Breast epithelium (tissue), 4 donors: ENCODE measurements around the gene KIF21A. TPM values are rescaled to one million over a fixed set of nuclear protein-coding genes. Genes with fewer than 3 reads are reported as not detected.

ENCODE experiments used
- DNase-seq, 2 donors: peaks; one replicate each; pipeline ENCODE4 v3.0.0-alpha.2; 2019; ENCODE audit warnings: low spot score in 2 of 2
- H3K27ac ChIP-seq, 2 donors: fragments of 200-600 bp; sonication (generic) in 1 of 2; one replicate each; pipeline ENCODE4 v1.5.1; 2016 to 2019; ENCODE audit warnings: mild to moderate bottlenecking in 1 of 2
- H3K27me3 ChIP-seq, 2 donors: fragments of 200-600 bp; sonication (generic) in 1 of 2; one replicate each; pipeline versions ENCODE4 v1.5.1 to v1.6.0; 2017 to 2019; ENCODE audit warnings: control low read depth in 1 of 2, mild to moderate bottlenecking in 1 of 2
- H3K36me3 ChIP-seq: fragments of 200-600 bp; one replicate; pipeline ENCODE4 v1.5.1; 2019
- H3K4me1 ChIP-seq, 2 donors: fragments of 200-600 bp; sonication (generic); one replicate each; pipeline ENCODE4 v1.5.1; 2016 to 2019; ENCODE audit warnings: control low read depth in 1 of 2
- H3K4me3 ChIP-seq, 3 donors: fragments of 200-600 bp; sonication (generic); 1 replicate in 2 of 3; 2 replicates in 1 of 3; pipeline ENCODE4 v1.5.1; 2016 to 2019; ENCODE audit warnings: mild to moderate bottlenecking in 3 of 3, moderate library complexity in 2 of 3
- H3K9me3 ChIP-seq, 2 donors: fragments of 200-600 bp; sonication (generic) in 1 of 2; one replicate each; pipeline ENCODE4 v1.5.1; 2016 to 2019; ENCODE audit warnings: control low read depth in 1 of 2
- CTCF ChIP-seq, 3 donors: fragments of 450-650 bp; IDR thresholded peaks; one replicate each; pipeline ENCODE4 v1.5.1; 2016 to 2017; ENCODE audit warnings: antibody characterized with exemption in 3 of 3, mild to moderate bottlenecking in 3 of 3, moderate library complexity in 3 of 3
- POLR2A ChIP-seq: fragments of 450-650 bp; IDR thresholded peaks from one replicate; pipeline ENCODE4 v1.6.1; 2016; ENCODE audit warnings: antibody characterized with exemption, mild to moderate bottlenecking, moderate library complexity
- POLR2AphosphoS5 ChIP-seq, 3 donors: sonication (generic); formaldehyde crosslinking; IDR thresholded peaks; one replicate each; pipeline ENCODE4 v1.6.1; 2017; ENCODE audit warnings: antibody characterized with exemption in 3 of 3
- intact Hi-C: fragments of 100-400 bp; cut with DNase I; formaldehyde crosslinking; loops from one replicate; pipeline ENCODE4 v1.15.1; 2023; ENCODE audit warnings: low total_unique reads
- total RNA-seq, 3 donors: library from RNA; depleted of rRNA; stranded (reverse); fragments of >200 nt; gene quantifications; one replicate each; pipeline ENCODE4 v1.1.0, GENCODE V29; 2016

KIF21A gene
- total RNA-seq, 3 donors from 2014 or later, result 10.2 to 23.7 (median 11.7) TPM

- H3K4me1 ChIP-seq, result no peaks in the 10 kb centered on the region
- TF ChIP-seq CTCF (IDR thresholded peaks at IDR 0.05), result no peak
- TF ChIP-seq POLR2A, result no peak
- TF ChIP-seq POLR2AphosphoS5 (IDR thresholded peaks at IDR 0.05), result no peak
Measured at GRCh38 chr12:39357041-39357440, 85.9 kb downstream of the KIF21A start.

GRCh38 chr12:39355841-39356240, 87.1 kb downstream of the KIF21A start:
- intact Hi-C loops, result no loop called here
- TF ChIP-seq POLR2AphosphoS5 (IDR thresholded peaks at IDR 0.05) (no peak), CTCF (IDR thresholded peaks at IDR 0.05) (no peak), POLR2A (no peak)

More at GRCh38 chr12:39357041-39357440, 85.9 kb downstream of the KIF21A start:
- no peaks in the 10 kb centered on the region for H3K36me3 ChIP-seq
- DNase-seq, result no peak
- no peaks in the 10 kb centered on the region for H3K27me3 ChIP-seq
- intact Hi-C loops, result no loop called here
- no peaks in the 10 kb centered on the region for H3K9me3 ChIP-seq
- no peak overlapping the region for H3K4me3 ChIP-seq
- no peak overlapping the region for H3K27ac ChIP-seq

GRCh38 chr12:39354955-39355354, 88.0 kb downstream of the KIF21A start:
- DNase-seq, result no peak
- TF ChIP-seq CTCF (IDR thresholded peaks at IDR 0.05) (no peak), POLR2AphosphoS5 (IDR thresholded peaks at IDR 0.05) (no peak), POLR2A (no peak)
- no peaks in the 10 kb centered on the region for H3K4me1 ChIP-seq
- no peaks in the 10 kb centered on the region for H3K9me3 ChIP-seq
- H3K4me3 ChIP-seq, result no peak overlapping the region
- H3K27ac ChIP-seq, result no peak overlapping the region
- intact Hi-C loops, result no loop called here
- H3K27me3 ChIP-seq, result no peaks in the 10 kb centered on the region
- H3K36me3 ChIP-seq, result no peaks in the 10 kb centered on the region

More at GRCh38 chr12:39355841-39356240, 87.1 kb downstream of the KIF21A start:
- H3K36me3 ChIP-seq, result no peaks in the 10 kb centered on the region
- no peaks in the 10 kb centered on the region for H3K4me1 ChIP-seq
- no peak overlapping the region for H3K27ac ChIP-seq
- DNase-seq, result no peak
- no peaks in the 10 kb centered on the region for H3K27me3 ChIP-seq
- no peak overlapping the region for H3K4me3 ChIP-seq
- no peaks in the 10 kb centered on the region for H3K9me3 ChIP-seq

- Histone ChIP-seq H3K27me3 (no peaks in the 10 kb centered on the region), H3K4me1 (no peaks in the 10 kb centered on the region), H3K36me3 (no peaks in the 10 kb centered on the region), H3K9me3 (no peaks in the 10 kb centered on the region), H3K27ac (no peak overlapping the region), H3K4me3 (no peak overlapping the region)
- intact Hi-C loops, result no loop called here
- TF ChIP-seq CTCF (IDR thresholded peaks at IDR 0.05) (no peak), POLR2A (no peak), POLR2AphosphoS5 (IDR thresholded peaks at IDR 0.05) (no peak)
- DNase-seq, result no peak
Measured at GRCh38 chr12:39352471-39353017, 90.4 kb downstream of the KIF21A start.

GRCh38 chr12:39351153-39351552, 91.8 kb downstream of the KIF21A start:
- intact Hi-C loops, result no loop called here
- H3K27me3 ChIP-seq, result no peaks in the 10 kb centered on the region
- no peak overlapping the region for H3K27ac ChIP-seq
- TF ChIP-seq POLR2A, result no peak
- TF ChIP-seq CTCF (IDR thresholded peaks at IDR 0.05), result no peak
- TF ChIP-seq POLR2AphosphoS5 (IDR thresholded peaks at IDR 0.05), result no peak
- H3K36me3 ChIP-seq, result no peaks in the 10 kb centered on the region
- no peaks in the 10 kb centered on the region for H3K9me3 ChIP-seq
- H3K4me1 ChIP-seq, result no peaks in the 10 kb centered on the region
- no peak overlapping the region for H3K4me3 ChIP-seq
- no peak for DNase-seq
